ENCODE measurements around the gene GLTP. TPM values are rescaled to one million over a fixed set of nuclear protein-coding genes. Genes with fewer than 3 reads are reported as not detected.

GLTP gene
- total RNA-seq, 3 donors from 2014 or later (not counting 1 experiment from before 2014, with no cell fraction given) = 48.6 to 52.8 (median 49.2) TPM

- Histone ChIP-seq H3K4me1 (ENCODE audit: control insufficient read depth, insufficient read depth, low read length) (peaks cover 5% of the 10 kb centered on the region), H3K27me3 (ENCODE audit: control insufficient read depth, insufficient read depth, low read length) (no peaks in the 10 kb centered on the region), H3K36me3 (ENCODE audit: control insufficient read depth, insufficient read depth, low read length) (no peaks in the 10 kb centered on the region), H3K9me3 (ENCODE audit: control insufficient read depth, insufficient read depth, low read length) (no peaks in the 10 kb centered on the region), H3K4me3 (ENCODE audit: low read length) (no peak overlapping the region), H3K27ac (ENCODE audit: low read length) (no peak overlapping the region)
- Mint-ChIP-seq H3K4me1 (peaks cover 0 to 4% of the 10 kb centered on the region in 2 donors), H3K36me3 (no peaks in the 10 kb centered on the region), H3K27me3 (ENCODE audit: low read depth in 2 of 2) (peaks cover 0 to 3% of the 10 kb centered on the region in 2 donors), H3K4me3 (no peak overlapping the region), H3K9me3 (no peaks in the 10 kb centered on the region), H3K27ac (no peak overlapping the region)
- 84% methylated on average over 2 of the region's 3 CpGs for WGBS (ENCODE audit: insufficient coverage)
- DNase-seq = no peak
- intact Hi-C loops (cut with micrococcal nuclease) = loop anchor here (2.0 kb wide), 3 partner anchors 41 to 211 kb away; no protein-coding TSS in a partner anchor
- TF ChIP-seq, protein P1, sequence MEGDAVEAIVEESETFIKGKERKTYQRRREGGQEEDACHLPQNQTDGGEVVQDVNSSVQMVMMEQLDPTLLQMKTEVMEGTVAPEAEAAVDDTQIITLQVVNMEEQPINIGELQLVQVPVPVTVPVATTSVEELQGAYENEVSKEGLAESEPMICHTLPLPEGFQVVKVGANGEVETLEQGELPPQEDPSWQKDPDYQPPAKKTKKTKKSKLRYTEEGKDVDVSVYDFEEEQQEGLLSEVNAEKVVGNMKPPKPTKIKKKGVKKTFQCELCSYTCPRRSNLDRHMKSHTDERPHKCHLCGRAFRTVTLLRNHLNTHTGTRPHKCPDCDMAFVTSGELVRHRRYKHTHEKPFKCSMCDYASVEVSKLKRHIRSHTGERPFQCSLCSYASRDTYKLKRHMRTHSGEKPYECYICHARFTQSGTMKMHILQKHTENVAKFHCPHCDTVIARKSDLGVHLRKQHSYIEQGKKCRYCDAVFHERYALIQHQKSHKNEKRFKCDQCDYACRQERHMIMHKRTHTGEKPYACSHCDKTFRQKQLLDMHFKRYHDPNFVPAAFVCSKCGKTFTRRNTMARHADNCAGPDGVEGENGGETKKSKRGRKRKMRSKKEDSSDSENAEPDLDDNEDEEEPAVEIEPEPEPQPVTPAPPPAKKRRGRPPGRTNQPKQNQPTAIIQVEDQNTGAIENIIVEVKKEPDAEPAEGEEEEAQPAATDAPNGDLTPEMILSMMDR (IDR thresholded peaks at IDR 0.05) = no peak
- no peak for ATAC-seq
Observed at GRCh38 chr12:109803678-109804077, 76.7 kb downstream of the GLTP start.

- no peaks in the 10 kb centered on the region for H3K9me3 Mint-ChIP-seq
- WGBS (ENCODE audit: insufficient coverage) = 94% methylated on average over 15 of the region's 15 CpGs
- ATAC-seq (no peak), DNase-seq (no peak)
- Histone ChIP-seq H3K27ac (ENCODE audit: low read length) (no peak overlapping the region), H3K36me3 (ENCODE audit: control insufficient read depth, insufficient read depth, low read length) (no peaks in the 10 kb centered on the region), H3K27me3 (ENCODE audit: control insufficient read depth, insufficient read depth, low read length) (no peaks in the 10 kb centered on the region), H3K9me3 (ENCODE audit: control insufficient read depth, insufficient read depth, low read length) (no peaks in the 10 kb centered on the region), H3K4me1 (ENCODE audit: control insufficient read depth, insufficient read depth, low read length) (peaks cover 5% of the 10 kb centered on the region), H3K4me3 (ENCODE audit: low read length) (no peak overlapping the region)
- TF ChIP-seq, protein P1 (IDR thresholded peaks at IDR 0.05) = no peak
- intact Hi-C loops (cut with micrococcal nuclease) = no loop called here
- no peaks in the 10 kb centered on the region for H3K36me3 Mint-ChIP-seq
- H3K4me3 Mint-ChIP-seq = no peak overlapping the region
- H3K4me1 Mint-ChIP-seq = peaks cover 0 to 4% of the 10 kb centered on the region in 2 donors
- peaks cover 0 to 3% of the 10 kb centered on the region in 2 donors for H3K27me3 Mint-ChIP-seq (ENCODE audit: low read depth in 2 of 2)
- no peak overlapping the region for H3K27ac Mint-ChIP-seq
Observed at GRCh38 chr12:109802828-109803227, 77.5 kb downstream of the GLTP start.

Other genes with a start within 250 kb of the GLTP start
- 1 to 10 TPM; 3.1 to 6.6 (median 4.0) TPM for gene FAM222A, start 166.7 kb downstream of the GLTP start, total RNA-seq
- gene TRPV4, start 47.1 kb downstream of the GLTP start, total RNA-seq = not detected
- 10 to 100 TPM; 33.7 to 42.5 (median 38.7) TPM for gene TCHP, start 19.7 kb upstream of the GLTP start, total RNA-seq
- gene GIT2, start 115.8 kb upstream of the GLTP start, total RNA-seq = 100 to 1,000 TPM in 2 of 3 donors, 10 to 100 TPM in 1; 98.8 to 118 (median 117) TPM
- gene ANKRD13A, start 118.9 kb upstream of the GLTP start, total RNA-seq = 10 to 100 TPM; 74.9 to 93.6 (median 90.7) TPM
- 10 to 100 TPM in 2 of 3 donors, 1 to 10 TPM in 1; 9.9 to 12.1 (median 10.9) TPM for gene C12orf76, start 168.0 kb upstream of the GLTP start, total RNA-seq
- gene IFT81, start 243.8 kb upstream of the GLTP start, total RNA-seq = 1 to 10 TPM in 1 of 3 donors, under 1 TPM in 2; 0.61 to 1.4 (median 0.80) TPM

Measured in natural killer cell (primary cell).